Vagina (tissue), 2 donors: ENCODE measurements around the gene POPDC3.

Source experiments
- POLR2A ChIP-seq, 2 donors: fragments of 450-650 bp; IDR thresholded peaks; one replicate each; pipeline ENCODE4 v1.6.1; 2017; ENCODE audit warnings: antibody characterized with exemption in 2 of 2, mild to moderate bottlenecking in 2 of 2, moderate library complexity in 2 of 2
- POLR2AphosphoS5 ChIP-seq, 2 donors: sonication (generic); formaldehyde crosslinking; IDR thresholded peaks; one replicate each; pipeline ENCODE4 v1.9.0; 2017; ENCODE audit warnings: antibody characterized with exemption in 2 of 2, mild to moderate bottlenecking in 2 of 2, low read depth in 1 of 2; ENCODE audit not compliant: insufficient read depth in 1 of 2
- TF ChIP-seq, protein P1 (sequence below), 3 experiments: fragments of 450-650 bp in 2 of 3; fragments of 200-600 bp in 1 of 3; sonication (generic) in 1 of 3; IDR thresholded peaks; one replicate each; pipeline ENCODE4 v1.5.1; 2017 to 2019; ENCODE audit warnings: antibody characterized with exemption in 3 of 3, mild to moderate bottlenecking in 2 of 3, moderate library complexity in 2 of 3

DNA sequence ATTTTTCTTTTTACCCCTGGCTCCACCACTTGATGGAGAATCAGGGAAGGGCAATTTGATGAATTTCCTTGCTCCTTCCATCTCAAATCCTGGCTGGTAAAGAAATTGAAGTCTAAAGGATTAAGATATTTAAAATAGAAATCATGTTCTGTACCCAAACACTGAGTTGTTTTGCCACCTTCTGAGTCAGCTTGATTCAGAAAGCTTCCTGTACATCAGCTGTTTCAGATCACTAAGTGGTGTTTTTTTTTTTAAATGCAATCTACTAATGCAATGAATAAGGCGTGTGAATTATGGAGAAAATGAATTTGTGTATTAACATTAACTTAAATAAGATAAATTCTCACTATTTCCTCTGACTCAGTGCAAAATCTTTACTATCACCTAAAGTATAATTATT lies 11.5 kb upstream of the POPDC3 start:
- TF ChIP-seq POLR2AphosphoS5 (IDR thresholded peaks at IDR 0.05; ENCODE audit: insufficient read depth in 1 of 2, low read depth in 1 of 2) (no peak), POLR2A (IDR thresholded peaks at IDR 0.05) (no peak)
- TF ChIP-seq, protein P1, sequence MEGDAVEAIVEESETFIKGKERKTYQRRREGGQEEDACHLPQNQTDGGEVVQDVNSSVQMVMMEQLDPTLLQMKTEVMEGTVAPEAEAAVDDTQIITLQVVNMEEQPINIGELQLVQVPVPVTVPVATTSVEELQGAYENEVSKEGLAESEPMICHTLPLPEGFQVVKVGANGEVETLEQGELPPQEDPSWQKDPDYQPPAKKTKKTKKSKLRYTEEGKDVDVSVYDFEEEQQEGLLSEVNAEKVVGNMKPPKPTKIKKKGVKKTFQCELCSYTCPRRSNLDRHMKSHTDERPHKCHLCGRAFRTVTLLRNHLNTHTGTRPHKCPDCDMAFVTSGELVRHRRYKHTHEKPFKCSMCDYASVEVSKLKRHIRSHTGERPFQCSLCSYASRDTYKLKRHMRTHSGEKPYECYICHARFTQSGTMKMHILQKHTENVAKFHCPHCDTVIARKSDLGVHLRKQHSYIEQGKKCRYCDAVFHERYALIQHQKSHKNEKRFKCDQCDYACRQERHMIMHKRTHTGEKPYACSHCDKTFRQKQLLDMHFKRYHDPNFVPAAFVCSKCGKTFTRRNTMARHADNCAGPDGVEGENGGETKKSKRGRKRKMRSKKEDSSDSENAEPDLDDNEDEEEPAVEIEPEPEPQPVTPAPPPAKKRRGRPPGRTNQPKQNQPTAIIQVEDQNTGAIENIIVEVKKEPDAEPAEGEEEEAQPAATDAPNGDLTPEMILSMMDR (IDR thresholded peaks at IDR 0.05): no peak
